ENCODE measurements around the gene ASB3. TPM values are rescaled to one million over a fixed set of nuclear protein-coding genes. Genes with fewer than 3 reads are reported as not detected.

Gene ASB3
- total RNA-seq, 4 donors from 2014 or later = 4.9 to 18.9 (median 11.4) TPM

- Histone ChIP-seq H3K27me3 (no peaks in the 10 kb centered on the region), H3K9me3 (no peaks in the 10 kb centered on the region), H3K36me3 (no peaks in the 10 kb centered on the region), H3K4me3 (no peak overlapping the region), H3K4me1 (peaks cover 0 to 1% (median 0%) of the 10 kb centered on the region in 4 donors), H3K27ac (no peak overlapping the region)
- TF ChIP-seq CTCF (IDR thresholded peaks at IDR 0.05) (no peak), POLR2A (IDR thresholded peaks at IDR 0.05) (no peak), POLR2AphosphoS5 (IDR thresholded peaks at IDR 0.05) (no peak), EP300 (IDR thresholded peaks at IDR 0.05; ENCODE audit: low read depth) (no peak)
- intact Hi-C loops (cut with DNase I; ENCODE audit: low total_unique reads) (no loop called here), in situ Hi-C loops (cut with MboI; ENCODE audit: low pct_ligation_motif_present in 1 of 4, low pct_unique_long_range_greater_than_20kb in 1 of 4, low sequenced_read_pairs in 3 of 4) (no loop called here)
- 86 to 92% methylated on average over 3 to 4 of the region's 4 CpGs for WGBS, 2 donors (ENCODE audit: low coverage in 1 of 2)
- DNase-seq = no peak
These were observed 150.6 kb downstream of the ASB3 start for GRCh38 chr2:53636109-53636508.

- Histone ChIP-seq H3K36me3 (no peaks in the 10 kb centered on the region), H3K4me1 (peaks cover 0 to 5% (median 0%) of the 10 kb centered on the region in 4 donors), H3K9me3 (no peaks in the 10 kb centered on the region), H3K4me3 (no peak overlapping the region), H3K27me3 (no peaks in the 10 kb centered on the region), H3K27ac (no peak overlapping the region)
- TF ChIP-seq POLR2AphosphoS5 (IDR thresholded peaks at IDR 0.05) = no peak
- no peak for TF ChIP-seq EP300 (IDR thresholded peaks at IDR 0.05; ENCODE audit: low read depth)
- no peak for TF ChIP-seq CTCF (IDR thresholded peaks at IDR 0.05)
- no peak for TF ChIP-seq POLR2A (IDR thresholded peaks at IDR 0.05)
- 73 to 77% methylated on average over 2 to 3 of the region's 3 CpGs for WGBS, 2 donors (ENCODE audit: low coverage in 1 of 2)
- in situ Hi-C loops (cut with MboI; ENCODE audit: low pct_ligation_motif_present in 1 of 4, low pct_unique_long_range_greater_than_20kb in 1 of 4, low sequenced_read_pairs in 3 of 4) = no loop called here
- no peak for DNase-seq
- intact Hi-C loops (cut with DNase I; ENCODE audit: low total_unique reads) = no loop called here
These were observed 151.1 kb downstream of the ASB3 start for GRCh38 chr2:53635694-53636093.

- intact Hi-C loops (cut with DNase I; ENCODE audit: low total_unique reads) (no loop called here), in situ Hi-C loops (cut with MboI; ENCODE audit: low pct_ligation_motif_present in 1 of 4, low pct_unique_long_range_greater_than_20kb in 1 of 4, low sequenced_read_pairs in 3 of 4) (no loop called here)
- Histone ChIP-seq H3K27me3 (no peaks in the 10 kb centered on the region), H3K36me3 (no peaks in the 10 kb centered on the region), H3K4me1 (peaks cover 0 to 5% (median 0%) of the 10 kb centered on the region in 4 donors), H3K9me3 (no peaks in the 10 kb centered on the region), H3K4me3 (no peak overlapping the region), H3K27ac (no peak overlapping the region)
- no peak for DNase-seq
- WGBS, 2 donors (ENCODE audit: low coverage in 1 of 2) = 86 to 100% methylated on average over 1 of the region's 1 CpG
- TF ChIP-seq POLR2A (IDR thresholded peaks at IDR 0.05) (no peak), EP300 (IDR thresholded peaks at IDR 0.05; ENCODE audit: low read depth) (no peak), CTCF (IDR thresholded peaks at IDR 0.05) (no peak), POLR2AphosphoS5 (IDR thresholded peaks at IDR 0.05) (no peak)
These were observed 153.3 kb downstream of the ASB3 start for GRCh38 chr2:53633441-53633840.

GRCh38 chr2:53632714-53633113, 154.0 kb downstream of the ASB3 start:
- Histone ChIP-seq H3K36me3 (no peaks in the 10 kb centered on the region), H3K4me1 (peaks cover 0 to 5% (median 0%) of the 10 kb centered on the region in 4 donors), H3K4me3 (no peak overlapping the region), H3K9me3 (no peaks in the 10 kb centered on the region), H3K27ac (no peak overlapping the region), H3K27me3 (no peaks in the 10 kb centered on the region)
- intact Hi-C loops (cut with DNase I; ENCODE audit: low total_unique reads) (no loop called here), in situ Hi-C loops (cut with MboI; ENCODE audit: low pct_ligation_motif_present in 1 of 4, low pct_unique_long_range_greater_than_20kb in 1 of 4, low sequenced_read_pairs in 3 of 4) (no loop called here)
- 68% methylated on average over 1 of the region's 1 CpG; no CpG with 5 or more reads in 1 of the 2 donors for WGBS, 2 donors (ENCODE audit: low coverage in 1 of 2)
- TF ChIP-seq EP300 (IDR thresholded peaks at IDR 0.05; ENCODE audit: low read depth) (no peak), CTCF (IDR thresholded peaks at IDR 0.05) (no peak)
- no peak for DNase-seq

All from transverse colon (tissue), 4 donors.